HT1080 (cell line): ENCODE measurements around the gene IGFBP3. TPM values are rescaled to one million over a fixed set of nuclear protein-coding genes. Genes with fewer than 3 reads are reported as not detected.
"Not testable (repeated sequence)": the region's sequence is repeated elsewhere in the genome, so short reads cannot be mapped to it uniquely, and the experiment has no call there.

Experiments used
- DNase-seq: peaks from one replicate; pipeline ENCODE4 v3.0.0-alpha.2; 2015; ENCODE audit warnings: low read depth
- polyA plus RNA-seq, 2 experiments: library from polyadenylated mRNA; depleted of rRNA; stranded (reverse); fragments of >200 nt; gene quantifications; 2 replicates each; pipeline ENCODE4 v1.2.3, GENCODE V29; 2015
- total RNA-seq: library from RNA; depleted of rRNA; stranded (reverse); fragments of >200 nt; shearing (Covaris generic); gene quantifications from 2 replicates; pipeline ENCODE4 v1.2.3, GENCODE V29; 2014; rRNA removed

The IGFBP3 gene
- total RNA-seq, result not detected in 2 replicates
- 3.7 and 4.2 TPM in 2 replicates for polyA plus RNA-seq (2015; cell fraction: cytosol; rRNA removed)
- 5.1 and 5.7 TPM in 2 replicates for polyA plus RNA-seq (2015; cell fraction: nucleus; rRNA removed)

GRCh38 chr7:45920502-45921380, at the start of gene IGFBP3:
TSS of gene IGFBP3 (minus strand) at chr7:45921272. CDS start at chr7:45921140, 132 bp downstream.
- no peak for DNase-seq

- no peak for DNase-seq
These were observed 49.4 kb upstream of the IGFBP3 start for GRCh38 chr7:45970454-45970853.

- DNase-seq, result no peak
These were observed 48.9 kb upstream of the IGFBP3 start for GRCh38 chr7:45969940-45970339.

GRCh38 chr7:45968856-45969541, 47.9 kb upstream of the IGFBP3 start:
- DNase-seq, result no peak

GRCh38 chr7:45968312-45968711, 47.2 kb upstream of the IGFBP3 start:
- no peak for DNase-seq

- no peak for DNase-seq
These were observed 46.6 kb upstream of the IGFBP3 start for GRCh38 chr7:45967591-45968157.

GRCh38 chr7:45962861-45963260, 41.8 kb upstream of the IGFBP3 start:
- DNase-seq, result no peak

- DNase-seq, result no peak
These were observed 36.6 kb upstream of the IGFBP3 start for GRCh38 chr7:45957721-45958120.

- no peak for DNase-seq
These were observed 34.2 kb upstream of the IGFBP3 start for GRCh38 chr7:45955286-45955685.

GRCh38 chr7:45953055-45953454, 32.0 kb upstream of the IGFBP3 start:
- not testable (repeated sequence) for DNase-seq

- peak; percentile 13 for DNase-seq
These were observed 23.0 kb upstream of the IGFBP3 start for GRCh38 chr7:45944058-45944457.

GRCh38 chr7:45940939-45941338, 19.9 kb upstream of the IGFBP3 start:
- no peak for DNase-seq

- not testable (repeated sequence) for DNase-seq
These were observed 19.2 kb upstream of the IGFBP3 start for GRCh38 chr7:45940237-45940781.

- no peak for DNase-seq
These were observed 18.5 kb upstream of the IGFBP3 start for GRCh38 chr7:45939574-45939973.

- no peak for DNase-seq
These were observed 17.7 kb upstream of the IGFBP3 start for GRCh38 chr7:45938626-45939302.

- no peak for DNase-seq
These were observed 16.8 kb upstream of the IGFBP3 start for GRCh38 chr7:45937862-45938261.

- DNase-seq, result no peak
These were observed 16.2 kb upstream of the IGFBP3 start for GRCh38 chr7:45937301-45937700.

- no peak for DNase-seq
These were observed 9.9 kb upstream of the IGFBP3 start for GRCh38 chr7:45930967-45931366.

- no peak for DNase-seq
These were observed 6.6 kb upstream of the IGFBP3 start for GRCh38 chr7:45927721-45928120.

GRCh38 chr7:45924283-45924682, 3.2 kb upstream of the IGFBP3 start:
- peak; percentile 85 for DNase-seq

GRCh38 chr7:45923818-45924217, 2.7 kb upstream of the IGFBP3 start:
- no peak for DNase-seq
